Measurements from ENCODE around the gene SULT4A1. TPM values are rescaled to one million over a fixed set of nuclear protein-coding genes. Genes with fewer than 3 reads are reported as not detected.

Gene SULT4A1
- total and polyA plus RNA-seq, 2 of the 8 experiments (the other 6 are each of a cell fraction or from before 2014, with no cell fraction given): 9.1 to 11.8 TPM

DNA sequence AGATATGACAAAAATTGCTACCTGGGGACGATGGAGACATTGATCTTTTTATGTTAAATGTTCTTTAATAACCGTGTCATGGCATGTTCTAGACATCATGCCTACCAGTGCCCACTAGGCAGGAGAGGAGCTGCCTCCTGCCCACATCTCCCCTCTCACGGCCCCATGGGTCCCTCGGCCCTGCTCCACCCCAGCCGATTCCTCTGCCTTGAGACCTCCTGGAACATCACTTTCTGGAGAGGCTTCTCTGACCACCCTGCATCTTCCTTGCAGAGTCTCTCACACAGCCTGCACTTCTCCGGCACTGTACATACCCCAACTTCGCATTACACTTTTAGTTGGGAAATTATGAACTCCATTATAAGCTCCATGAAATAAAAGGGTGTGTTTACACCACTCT is 67.0 kb downstream of the SULT4A1 start (continued):
- TF ChIP-seq, protein P1, sequence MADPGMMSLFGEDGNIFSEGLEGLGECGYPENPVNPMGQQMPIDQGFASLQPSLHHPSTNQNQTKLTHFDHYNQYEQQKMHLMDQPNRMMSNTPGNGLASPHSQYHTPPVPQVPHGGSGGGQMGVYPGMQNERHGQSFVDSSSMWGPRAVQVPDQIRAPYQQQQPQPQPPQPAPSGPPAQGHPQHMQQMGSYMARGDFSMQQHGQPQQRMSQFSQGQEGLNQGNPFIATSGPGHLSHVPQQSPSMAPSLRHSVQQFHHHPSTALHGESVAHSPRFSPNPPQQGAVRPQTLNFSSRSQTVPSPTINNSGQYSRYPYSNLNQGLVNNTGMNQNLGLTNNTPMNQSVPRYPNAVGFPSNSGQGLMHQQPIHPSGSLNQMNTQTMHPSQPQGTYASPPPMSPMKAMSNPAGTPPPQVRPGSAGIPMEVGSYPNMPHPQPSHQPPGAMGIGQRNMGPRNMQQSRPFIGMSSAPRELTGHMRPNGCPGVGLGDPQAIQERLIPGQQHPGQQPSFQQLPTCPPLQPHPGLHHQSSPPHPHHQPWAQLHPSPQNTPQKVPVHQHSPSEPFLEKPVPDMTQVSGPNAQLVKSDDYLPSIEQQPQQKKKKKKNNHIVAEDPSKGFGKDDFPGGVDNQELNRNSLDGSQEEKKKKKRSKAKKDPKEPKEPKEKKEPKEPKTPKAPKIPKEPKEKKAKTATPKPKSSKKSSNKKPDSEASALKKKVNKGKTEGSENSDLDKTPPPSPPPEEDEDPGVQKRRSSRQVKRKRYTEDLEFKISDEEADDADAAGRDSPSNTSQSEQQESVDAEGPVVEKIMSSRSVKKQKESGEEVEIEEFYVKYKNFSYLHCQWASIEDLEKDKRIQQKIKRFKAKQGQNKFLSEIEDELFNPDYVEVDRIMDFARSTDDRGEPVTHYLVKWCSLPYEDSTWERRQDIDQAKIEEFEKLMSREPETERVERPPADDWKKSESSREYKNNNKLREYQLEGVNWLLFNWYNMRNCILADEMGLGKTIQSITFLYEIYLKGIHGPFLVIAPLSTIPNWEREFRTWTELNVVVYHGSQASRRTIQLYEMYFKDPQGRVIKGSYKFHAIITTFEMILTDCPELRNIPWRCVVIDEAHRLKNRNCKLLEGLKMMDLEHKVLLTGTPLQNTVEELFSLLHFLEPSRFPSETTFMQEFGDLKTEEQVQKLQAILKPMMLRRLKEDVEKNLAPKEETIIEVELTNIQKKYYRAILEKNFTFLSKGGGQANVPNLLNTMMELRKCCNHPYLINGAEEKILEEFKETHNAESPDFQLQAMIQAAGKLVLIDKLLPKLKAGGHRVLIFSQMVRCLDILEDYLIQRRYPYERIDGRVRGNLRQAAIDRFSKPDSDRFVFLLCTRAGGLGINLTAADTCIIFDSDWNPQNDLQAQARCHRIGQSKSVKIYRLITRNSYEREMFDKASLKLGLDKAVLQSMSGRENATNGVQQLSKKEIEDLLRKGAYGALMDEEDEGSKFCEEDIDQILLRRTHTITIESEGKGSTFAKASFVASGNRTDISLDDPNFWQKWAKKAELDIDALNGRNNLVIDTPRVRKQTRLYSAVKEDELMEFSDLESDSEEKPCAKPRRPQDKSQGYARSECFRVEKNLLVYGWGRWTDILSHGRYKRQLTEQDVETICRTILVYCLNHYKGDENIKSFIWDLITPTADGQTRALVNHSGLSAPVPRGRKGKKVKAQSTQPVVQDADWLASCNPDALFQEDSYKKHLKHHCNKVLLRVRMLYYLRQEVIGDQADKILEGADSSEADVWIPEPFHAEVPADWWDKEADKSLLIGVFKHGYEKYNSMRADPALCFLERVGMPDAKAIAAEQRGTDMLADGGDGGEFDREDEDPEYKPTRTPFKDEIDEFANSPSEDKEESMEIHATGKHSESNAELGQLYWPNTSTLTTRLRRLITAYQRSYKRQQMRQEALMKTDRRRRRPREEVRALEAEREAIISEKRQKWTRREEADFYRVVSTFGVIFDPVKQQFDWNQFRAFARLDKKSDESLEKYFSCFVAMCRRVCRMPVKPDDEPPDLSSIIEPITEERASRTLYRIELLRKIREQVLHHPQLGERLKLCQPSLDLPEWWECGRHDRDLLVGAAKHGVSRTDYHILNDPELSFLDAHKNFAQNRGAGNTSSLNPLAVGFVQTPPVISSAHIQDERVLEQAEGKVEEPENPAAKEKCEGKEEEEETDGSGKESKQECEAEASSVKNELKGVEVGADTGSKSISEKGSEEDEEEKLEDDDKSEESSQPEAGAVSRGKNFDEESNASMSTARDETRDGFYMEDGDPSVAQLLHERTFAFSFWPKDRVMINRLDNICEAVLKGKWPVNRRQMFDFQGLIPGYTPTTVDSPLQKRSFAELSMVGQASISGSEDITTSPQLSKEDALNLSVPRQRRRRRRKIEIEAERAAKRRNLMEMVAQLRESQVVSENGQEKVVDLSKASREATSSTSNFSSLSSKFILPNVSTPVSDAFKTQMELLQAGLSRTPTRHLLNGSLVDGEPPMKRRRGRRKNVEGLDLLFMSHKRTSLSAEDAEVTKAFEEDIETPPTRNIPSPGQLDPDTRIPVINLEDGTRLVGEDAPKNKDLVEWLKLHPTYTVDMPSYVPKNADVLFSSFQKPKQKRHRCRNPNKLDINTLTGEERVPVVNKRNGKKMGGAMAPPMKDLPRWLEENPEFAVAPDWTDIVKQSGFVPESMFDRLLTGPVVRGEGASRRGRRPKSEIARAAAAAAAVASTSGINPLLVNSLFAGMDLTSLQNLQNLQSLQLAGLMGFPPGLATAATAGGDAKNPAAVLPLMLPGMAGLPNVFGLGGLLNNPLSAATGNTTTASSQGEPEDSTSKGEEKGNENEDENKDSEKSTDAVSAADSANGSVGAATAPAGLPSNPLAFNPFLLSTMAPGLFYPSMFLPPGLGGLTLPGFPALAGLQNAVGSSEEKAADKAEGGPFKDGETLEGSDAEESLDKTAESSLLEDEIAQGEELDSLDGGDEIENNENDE (IDR thresholded peaks at IDR 0.05; ENCODE audit: insufficient replicate concordance, low read length): no peak
- TF ChIP-seq BRCA1 (IDR thresholded peaks at IDR 0.05; ENCODE audit: low read depth, low read length): no peak
- TF ChIP-seq, protein P2, sequence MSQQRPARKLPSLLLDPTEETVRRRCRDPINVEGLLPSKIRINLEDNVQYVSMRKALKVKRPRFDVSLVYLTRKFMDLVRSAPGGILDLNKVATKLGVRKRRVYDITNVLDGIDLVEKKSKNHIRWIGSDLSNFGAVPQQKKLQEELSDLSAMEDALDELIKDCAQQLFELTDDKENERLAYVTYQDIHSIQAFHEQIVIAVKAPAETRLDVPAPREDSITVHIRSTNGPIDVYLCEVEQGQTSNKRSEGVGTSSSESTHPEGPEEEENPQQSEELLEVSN (IDR thresholded peaks at IDR 0.05): no peak
- TF ChIP-seq KDM1A (IDR thresholded peaks at IDR 0.05; ENCODE audit: borderline replicate concordance, low read length): no peak
